Natural killer cell (primary cell): Measurements from ENCODE around the gene QSOX1. TPM values are rescaled to one million over a fixed set of nuclear protein-coding genes. Genes with fewer than 3 reads are reported as not detected.

Experiments used
- ATAC-seq, 3 donors: fragments of 150-1000 bp in 2 of 3; fragments of 200-7000 bp in 1 of 3; cut with Tn5 transposase; 1 replicate in 1 of 3; 2 replicates in 2 of 3; pipeline ENCODE4 v1.10.0; 2021; ENCODE audit warnings: mild to moderate bottlenecking in 2 of 3, moderate library complexity in 2 of 3
- DNase-seq, 2 donors: peaks; one replicate each; pipeline versions ENCODE4 v3.0.0 to v3.0.0-alpha.2; 2013 to 2021; ENCODE audit warnings: mixed read lengths in 1 of 2
- H3K27ac ChIP-seq: one replicate; pipeline ENCODE4 v1.5.1; 2013; ENCODE audit warnings: mild to moderate bottlenecking, low read length
- H3K27me3 ChIP-seq: one replicate; pipeline ENCODE4 v1.6.1; 2013; ENCODE audit warnings: low read length; ENCODE audit not compliant: control insufficient read depth, insufficient read depth
- H3K36me3 ChIP-seq: one replicate; pipeline ENCODE4 v1.6.1; 2013; ENCODE audit warnings: low read length; ENCODE audit not compliant: control insufficient read depth, insufficient read depth
- H3K4me1 ChIP-seq: one replicate; pipeline ENCODE4 v1.6.1; 2013; ENCODE audit warnings: low read length; ENCODE audit not compliant: control insufficient read depth, insufficient read depth
- H3K4me3 ChIP-seq: one replicate; pipeline ENCODE4 v1.5.1; 2013; ENCODE audit warnings: low read length
- H3K9me3 ChIP-seq: one replicate; pipeline ENCODE4 v1.6.1; 2013; ENCODE audit warnings: low read length; ENCODE audit not compliant: control insufficient read depth, insufficient read depth
- H3K27ac Mint-ChIP-seq, 2 donors: one replicate each; pipeline ENCODE4 v1.8.0; 2022; ENCODE audit warnings: mild to moderate bottlenecking in 2 of 2, mixed read lengths in 2 of 2, moderate library complexity in 1 of 2
- H3K27me3 Mint-ChIP-seq, 2 donors: one replicate each; pipeline ENCODE4 v1.8.0; 2022; ENCODE audit warnings: low read depth in 2 of 2, mixed read lengths in 2 of 2
- H3K36me3 Mint-ChIP-seq: one replicate; pipeline ENCODE4 v1.8.0; 2022; ENCODE audit warnings: mixed read lengths
- H3K4me1 Mint-ChIP-seq, 2 donors: one replicate each; pipeline ENCODE4 v1.8.0; 2022; ENCODE audit warnings: mixed read lengths in 2 of 2
- H3K4me3 Mint-ChIP-seq: one replicate; pipeline ENCODE4 v1.8.0; 2022; ENCODE audit warnings: mild to moderate bottlenecking, moderate library complexity, mixed read lengths
- H3K9me3 Mint-ChIP-seq, 2 donors: one replicate each; pipeline ENCODE4 v1.8.0; 2022; ENCODE audit warnings: mixed read lengths in 2 of 2
- CTCF ChIP-seq: fragments of 200-600 bp; IDR thresholded peaks from one replicate; pipeline ENCODE4 v1.8.0; 2022; ENCODE audit warnings: antibody characterized with exemption
- WGBS: methylation state at CpG from one replicate; pipeline ENCODE4 v1.1.7; 2013; ENCODE audit warnings: missing lambda C conversion rate; ENCODE audit not compliant: insufficient coverage; 5-methylcytosine and 5-hydroxymethylcytosine counted together
- intact Hi-C: fragments of 100-400 bp; cut with micrococcal nuclease; formaldehyde crosslinking; loops from one replicate; pipeline ENCODE4 v1.14.2; 2022
- total RNA-seq, 4 donors: library from RNA; stranded (reverse); fragments of 120-200 nt in 1 of 4; gene quantifications; one replicate each; pipeline versions ENCODE4 v1.2.3 to v1.2.4, GENCODE V29; 2013 to 2022

QSOX1 gene
- 10 to 100 TPM; 31.0 to 42.7 (median 38.2) TPM for total RNA-seq
- total RNA-seq (2013): 18.8 TPM

- no peaks in the 10 kb centered on the region for H3K9me3 ChIP-seq
- Mint-ChIP-seq H3K27me3 (no peaks in the 10 kb centered on the region), H3K36me3 (no peaks in the 10 kb centered on the region), H3K4me1 (peaks cover 33 to 38% of the 10 kb centered on the region in 2 donors), H3K27ac (peak within 1 kb of the TSS; percentile 68 to 96), H3K4me3 (peak within 1 kb of the TSS; percentile 88), H3K9me3 (no peaks in the 10 kb centered on the region)
- peak within 1 kb of the TSS; percentile 73 for H3K4me3 ChIP-seq
- DNase-seq: peak; percentile 83 to 95
- no peak for TF ChIP-seq CTCF
- under 1% methylated on average over 100 of the region's 100 CpGs for whole genome bisulfite sequencing
- H3K27me3 ChIP-seq: no peaks in the 10 kb centered on the region
- intact Hi-C loops: loop anchor here (2.0 to 10.0 kb wide), 3 partner anchors 36 to 272 kb away; partner anchors contain the start of genes CEP350 and TOR1AIP1
- peak within 1 kb of the TSS; percentile 49 for H3K27ac ChIP-seq
- ATAC-seq: peak; percentile 93 to 97 (median 93)
- H3K36me3 ChIP-seq: no peaks in the 10 kb centered on the region
- peaks cover 20% of the 10 kb centered on the region for H3K4me1 ChIP-seq
These were observed at the start of gene QSOX1 for GRCh38 chr1:180154325-180155181. Gene QSOX1, plus strand, starts transcription at chr1:180154869. Its CDS starts 39 bp downstream, at chr1:180154908.

GRCh38 chr1:180112091-180112490 is 42.6 kb upstream of the QSOX1 start:
- intact Hi-C loops: no loop called here
- Mint-ChIP-seq H3K9me3 (no peaks in the 10 kb centered on the region), H3K27me3 (no peaks in the 10 kb centered on the region), H3K4me3 (no peak overlapping the region), H3K36me3 (no peaks in the 10 kb centered on the region), H3K27ac (peak overlapping the region in 1 of 2 donors; percentile 4), H3K4me1 (peaks cover 15 to 17% of the 10 kb centered on the region in 2 donors)
- Histone ChIP-seq H3K36me3 (peaks cover 29% of the 10 kb centered on the region), H3K4me3 (no peak overlapping the region), H3K9me3 (no peaks in the 10 kb centered on the region), H3K27me3 (no peaks in the 10 kb centered on the region), H3K27ac (no peak overlapping the region), H3K4me1 (no peaks in the 10 kb centered on the region)
- ATAC-seq: peak in 2 of 3 donors; percentile 50 to 84
- WGBS: no CpG with 5 or more reads among the region's 2 CpGs
- DNase-seq: no peak
- TF ChIP-seq CTCF: no peak

- Histone ChIP-seq H3K9me3 (no peaks in the 10 kb centered on the region), H3K27me3 (no peaks in the 10 kb centered on the region), H3K4me3 (no peak overlapping the region), H3K4me1 (no peaks in the 10 kb centered on the region), H3K36me3 (peaks cover 29% of the 10 kb centered on the region), H3K27ac (no peak overlapping the region)
- no peaks in the 10 kb centered on the region for H3K36me3 Mint-ChIP-seq
- ATAC-seq (no peak), DNase-seq (no peak)
- no peaks in the 10 kb centered on the region for H3K9me3 Mint-ChIP-seq
- no CpG with 5 or more reads among the region's 2 CpGs for WGBS
- H3K27me3 Mint-ChIP-seq: no peaks in the 10 kb centered on the region
- peak overlapping the region in 1 of 2 donors; percentile 18 for H3K27ac Mint-ChIP-seq
- no peak overlapping the region for H3K4me3 Mint-ChIP-seq
- intact Hi-C loops: no loop called here
- H3K4me1 Mint-ChIP-seq: peaks cover 15 to 17% of the 10 kb centered on the region in 2 donors
- TF ChIP-seq CTCF: no peak
These were observed 41.6 kb upstream of the QSOX1 start for GRCh38 chr1:180112984-180113647.
